MM.1S (cell line): ENCODE measurements around the gene SLC6A20.

Experiments
- EZH2 ChIP-seq: fragments of 300-600 bp; sonication (generic); optimal IDR thresholded peaks from 2 replicates; pipeline ENCODE3; 2017; ENCODE audit warnings: low read depth, mild to moderate bottlenecking, antibody characterized with exemption, low read length, mixed read lengths
- EZH2phosphoT487 ChIP-seq: fragments of 300-600 bp; sonication (generic); IDR thresholded peaks from 2 replicates; pipeline ENCODE4 v1.6.1; 2018; ENCODE audit warnings: antibody characterized with exemption, low read length
- TF ChIP-seq, protein P1 (sequence below): fragments of 300-600 bp; sonication (generic); IDR thresholded peaks from 2 replicates; pipeline ENCODE4 v1.5.1; 2016; ENCODE audit warnings: antibody characterized with exemption, low read length, mixed read lengths

DNA sequence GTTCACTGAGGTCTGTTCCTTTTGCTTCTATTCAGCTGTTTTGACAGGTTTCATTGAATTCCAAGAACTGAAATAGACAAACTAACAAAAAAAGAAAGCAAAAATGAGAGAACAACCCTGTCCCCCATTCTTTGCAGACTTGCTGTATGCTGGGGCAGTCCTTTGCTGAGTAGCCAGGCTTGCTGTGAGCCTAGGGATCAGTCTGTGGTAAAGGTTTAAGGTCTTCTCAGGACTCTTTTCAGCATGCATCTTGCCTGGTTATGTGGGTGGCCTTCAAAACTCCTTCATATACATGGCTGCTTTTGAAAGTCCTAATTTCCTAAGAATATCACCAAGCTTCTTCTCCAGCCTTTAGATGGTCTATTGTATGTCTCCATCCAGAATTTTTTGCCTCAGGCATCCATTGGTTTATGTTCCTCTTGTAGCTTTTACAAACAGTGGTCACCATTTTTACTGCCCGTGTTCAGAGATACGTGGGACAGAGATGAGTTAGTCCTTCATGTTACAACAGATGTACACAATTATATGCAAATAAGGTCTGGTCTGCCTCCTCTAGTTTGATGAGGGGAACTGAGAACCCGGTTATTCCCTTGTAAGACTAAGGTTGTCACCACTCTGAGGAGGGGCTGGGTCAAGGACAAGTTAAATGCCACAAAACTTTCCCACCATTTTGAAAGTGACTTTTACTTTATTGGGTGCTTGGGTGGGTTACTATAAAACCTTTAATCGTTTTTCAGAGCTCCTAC lies 65.8 kb downstream of the SLC6A20 start:
- TF ChIP-seq, protein P1, sequence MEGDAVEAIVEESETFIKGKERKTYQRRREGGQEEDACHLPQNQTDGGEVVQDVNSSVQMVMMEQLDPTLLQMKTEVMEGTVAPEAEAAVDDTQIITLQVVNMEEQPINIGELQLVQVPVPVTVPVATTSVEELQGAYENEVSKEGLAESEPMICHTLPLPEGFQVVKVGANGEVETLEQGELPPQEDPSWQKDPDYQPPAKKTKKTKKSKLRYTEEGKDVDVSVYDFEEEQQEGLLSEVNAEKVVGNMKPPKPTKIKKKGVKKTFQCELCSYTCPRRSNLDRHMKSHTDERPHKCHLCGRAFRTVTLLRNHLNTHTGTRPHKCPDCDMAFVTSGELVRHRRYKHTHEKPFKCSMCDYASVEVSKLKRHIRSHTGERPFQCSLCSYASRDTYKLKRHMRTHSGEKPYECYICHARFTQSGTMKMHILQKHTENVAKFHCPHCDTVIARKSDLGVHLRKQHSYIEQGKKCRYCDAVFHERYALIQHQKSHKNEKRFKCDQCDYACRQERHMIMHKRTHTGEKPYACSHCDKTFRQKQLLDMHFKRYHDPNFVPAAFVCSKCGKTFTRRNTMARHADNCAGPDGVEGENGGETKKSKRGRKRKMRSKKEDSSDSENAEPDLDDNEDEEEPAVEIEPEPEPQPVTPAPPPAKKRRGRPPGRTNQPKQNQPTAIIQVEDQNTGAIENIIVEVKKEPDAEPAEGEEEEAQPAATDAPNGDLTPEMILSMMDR, result no peak
- TF ChIP-seq EZH2phosphoT487 (no peak), EZH2 (no peak)
